Measurements from ENCODE around the gene CCDC182. TPM values are rescaled to one million over a fixed set of nuclear protein-coding genes. Genes with fewer than 3 reads are reported as not detected.
A peak's percentile ranks its signal among the peaks of the same experiment; 100 is the strongest.

The CCDC182 gene
- total and polyA plus RNA-seq, 8 donors: not detected

DNA sequence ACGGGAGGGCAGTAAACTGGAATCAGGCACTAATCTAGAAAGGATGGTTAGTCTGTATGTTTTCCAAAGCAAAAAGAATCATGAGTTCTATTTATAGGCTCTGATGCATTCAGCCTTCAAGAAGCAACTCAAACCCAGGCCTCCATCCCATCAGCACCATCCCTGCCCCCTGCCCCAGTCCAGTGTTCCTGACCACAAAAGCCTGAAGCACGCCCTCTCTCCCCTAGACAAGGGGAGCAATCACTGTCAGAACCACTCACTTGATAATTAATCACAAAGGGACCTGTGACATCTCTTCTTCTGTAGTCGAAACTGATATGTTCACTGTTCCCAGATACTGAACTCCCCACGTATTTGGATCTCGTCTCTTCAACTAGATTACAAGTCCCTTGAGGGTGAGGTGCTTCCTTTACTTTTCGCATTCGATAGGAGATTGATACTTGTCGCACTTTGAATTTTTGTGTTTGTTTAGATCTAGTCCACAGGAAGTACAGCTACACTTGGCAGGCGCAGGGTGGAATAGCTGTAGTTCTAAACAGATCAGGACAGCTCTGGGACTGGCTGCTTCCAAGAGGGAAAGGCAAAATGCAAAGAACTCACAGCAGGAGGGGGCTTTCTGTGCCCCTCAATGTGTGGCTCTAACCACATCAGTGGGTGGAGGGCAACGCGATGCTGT, 36.4 kb upstream of the CCDC182 start:
- no peak for TF ChIP-seq POLR2AphosphoS5 (IDR thresholded peaks at IDR 0.05)
- no peak for TF ChIP-seq POLR2A (IDR thresholded peaks at IDR 0.05)
- TF ChIP-seq, protein P1, sequence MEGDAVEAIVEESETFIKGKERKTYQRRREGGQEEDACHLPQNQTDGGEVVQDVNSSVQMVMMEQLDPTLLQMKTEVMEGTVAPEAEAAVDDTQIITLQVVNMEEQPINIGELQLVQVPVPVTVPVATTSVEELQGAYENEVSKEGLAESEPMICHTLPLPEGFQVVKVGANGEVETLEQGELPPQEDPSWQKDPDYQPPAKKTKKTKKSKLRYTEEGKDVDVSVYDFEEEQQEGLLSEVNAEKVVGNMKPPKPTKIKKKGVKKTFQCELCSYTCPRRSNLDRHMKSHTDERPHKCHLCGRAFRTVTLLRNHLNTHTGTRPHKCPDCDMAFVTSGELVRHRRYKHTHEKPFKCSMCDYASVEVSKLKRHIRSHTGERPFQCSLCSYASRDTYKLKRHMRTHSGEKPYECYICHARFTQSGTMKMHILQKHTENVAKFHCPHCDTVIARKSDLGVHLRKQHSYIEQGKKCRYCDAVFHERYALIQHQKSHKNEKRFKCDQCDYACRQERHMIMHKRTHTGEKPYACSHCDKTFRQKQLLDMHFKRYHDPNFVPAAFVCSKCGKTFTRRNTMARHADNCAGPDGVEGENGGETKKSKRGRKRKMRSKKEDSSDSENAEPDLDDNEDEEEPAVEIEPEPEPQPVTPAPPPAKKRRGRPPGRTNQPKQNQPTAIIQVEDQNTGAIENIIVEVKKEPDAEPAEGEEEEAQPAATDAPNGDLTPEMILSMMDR (IDR thresholded peaks at IDR 0.05): no peak
- no peak for TF ChIP-seq EP300 (IDR thresholded peaks at IDR 0.05)
- Histone ChIP-seq H3K9me3 (no peaks in the 10 kb centered on the region), H3K27ac (no peak overlapping the region), H3K27me3 (peaks cover 0 to 16% (median 6%) of the 10 kb centered on the region in 3 donors), H3K36me3 (no peaks in the 10 kb centered on the region), H3K4me3 (no peak overlapping the region), H3K4me1 (peaks cover 13 to 22% (median 19%) of the 10 kb centered on the region in 4 donors)
- DNase-seq: no peak
- WGBS, 5 donors: 57 to 66% (median 63%) methylated on average over 9 to 11 of the region's 11 CpGs
- intact Hi-C loops (cut with DNase I; ENCODE audit: low total_unique reads): no loop called here

DNA sequence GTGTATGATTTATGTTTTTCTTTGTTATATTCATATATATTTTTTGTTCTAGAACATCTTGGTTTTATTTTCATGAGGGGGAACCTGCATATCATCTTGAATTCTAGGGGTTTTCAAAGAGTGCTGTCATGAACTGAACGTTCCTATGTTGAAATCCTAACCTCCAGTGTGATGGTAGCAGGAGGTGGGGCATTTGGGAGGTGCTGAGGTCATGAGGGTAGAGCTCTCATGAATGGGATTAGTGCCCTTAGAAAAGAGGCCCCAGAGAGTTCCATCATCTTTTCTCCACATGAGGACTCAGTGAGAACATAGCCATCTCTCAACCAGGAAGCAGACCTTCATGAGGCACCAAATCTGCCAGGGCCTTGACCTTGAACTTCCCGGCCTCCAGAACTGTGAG, 34.6 kb upstream of the CCDC182 start:
- TF ChIP-seq POLR2A (IDR thresholded peaks at IDR 0.05) (no peak), POLR2AphosphoS5 (IDR thresholded peaks at IDR 0.05) (no peak), EP300 (IDR thresholded peaks at IDR 0.05) (no peak)
- TF ChIP-seq, protein P1 (IDR thresholded peaks at IDR 0.05): no peak
- peaks cover 0 to 16% (median 6%) of the 10 kb centered on the region in 3 donors for H3K27me3 ChIP-seq
- H3K9me3 ChIP-seq: no peaks in the 10 kb centered on the region
- WGBS, 5 donors: 58 to 68% (median 65%) methylated on average over 2 of the region's 2 CpGs
- H3K36me3 ChIP-seq: no peaks in the 10 kb centered on the region
- peaks cover 13 to 22% (median 19%) of the 10 kb centered on the region in 4 donors for H3K4me1 ChIP-seq
- no peak for DNase-seq
- H3K27ac ChIP-seq: no peak overlapping the region
- intact Hi-C loops (cut with DNase I; ENCODE audit: low total_unique reads): no loop called here
- H3K4me3 ChIP-seq: no peak overlapping the region

DNA sequence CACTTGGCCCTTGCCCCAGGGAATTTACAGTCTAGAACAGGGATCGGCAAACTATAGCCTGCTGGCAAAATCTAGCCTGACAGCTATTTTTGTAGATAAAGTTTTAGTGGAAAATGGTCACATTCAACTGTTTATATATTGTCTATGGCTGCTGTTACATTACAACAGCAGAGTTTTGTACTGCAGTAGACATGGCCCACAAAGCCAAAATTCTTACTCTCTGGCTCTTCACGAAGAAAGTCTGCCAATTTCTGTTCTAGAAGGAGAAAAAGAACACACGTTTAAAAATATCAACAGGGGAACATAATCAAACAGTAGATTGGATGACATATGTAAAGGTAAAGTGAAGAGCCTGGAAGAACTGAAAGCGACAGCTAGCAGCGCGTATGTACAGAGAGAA, 33.2 kb upstream of the CCDC182 start:
- no peaks in the 10 kb centered on the region for H3K36me3 ChIP-seq
- peak in 1 of 2 donors; percentile 35 for DNase-seq
- no peaks in the 10 kb centered on the region for H3K9me3 ChIP-seq
- H3K27ac ChIP-seq: no peak overlapping the region
- WGBS, 5 donors: 65 to 82% (median 76%) methylated on average over 6 of the region's 6 CpGs
- peaks cover 10 to 19% (median 16%) of the 10 kb centered on the region in 4 donors for H3K4me1 ChIP-seq
- H3K27me3 ChIP-seq: peaks cover 0 to 14% (median 5%) of the 10 kb centered on the region in 3 donors
- H3K4me3 ChIP-seq: no peak overlapping the region
- TF ChIP-seq EP300 (IDR thresholded peaks at IDR 0.05): no peak
- intact Hi-C loops (cut with DNase I; ENCODE audit: low total_unique reads): no loop called here

DNA sequence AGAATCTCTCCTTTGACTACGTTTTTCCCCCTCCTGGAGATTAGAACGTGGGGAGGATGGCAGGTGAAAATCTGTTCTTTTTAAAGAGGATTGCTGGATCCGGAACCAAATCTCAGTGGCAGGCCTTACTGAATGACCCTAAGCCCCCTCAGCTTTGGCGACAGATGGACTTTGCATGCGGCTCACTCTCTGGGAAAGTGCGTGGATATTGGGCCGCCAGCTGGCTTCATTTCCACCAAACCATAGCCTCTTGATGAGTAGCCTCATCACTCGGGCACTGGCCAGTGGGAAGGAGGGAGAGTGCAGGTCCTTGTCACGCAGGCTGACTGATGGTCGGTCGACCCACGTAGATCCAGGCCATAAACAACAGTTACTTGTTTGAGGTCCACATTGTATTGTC, 31.3 kb upstream of the CCDC182 start:
- TF ChIP-seq POLR2A (IDR thresholded peaks at IDR 0.05): no peak
- no peak for TF ChIP-seq EP300 (IDR thresholded peaks at IDR 0.05)
- Histone ChIP-seq H3K27ac (no peak overlapping the region), H3K27me3 (no peaks in the 10 kb centered on the region), H3K4me3 (no peak overlapping the region), H3K36me3 (no peaks in the 10 kb centered on the region), H3K4me1 (peaks cover 0 to under 1% (median 0%) of the 10 kb centered on the region in 4 donors), H3K9me3 (no peaks in the 10 kb centered on the region)
- WGBS, 5 donors: 90 to 96% (median 93%) methylated on average over 12 of the region's 12 CpGs
- DNase-seq: no peak
- intact Hi-C loops (cut with DNase I; ENCODE audit: low total_unique reads): no loop called here

DNA sequence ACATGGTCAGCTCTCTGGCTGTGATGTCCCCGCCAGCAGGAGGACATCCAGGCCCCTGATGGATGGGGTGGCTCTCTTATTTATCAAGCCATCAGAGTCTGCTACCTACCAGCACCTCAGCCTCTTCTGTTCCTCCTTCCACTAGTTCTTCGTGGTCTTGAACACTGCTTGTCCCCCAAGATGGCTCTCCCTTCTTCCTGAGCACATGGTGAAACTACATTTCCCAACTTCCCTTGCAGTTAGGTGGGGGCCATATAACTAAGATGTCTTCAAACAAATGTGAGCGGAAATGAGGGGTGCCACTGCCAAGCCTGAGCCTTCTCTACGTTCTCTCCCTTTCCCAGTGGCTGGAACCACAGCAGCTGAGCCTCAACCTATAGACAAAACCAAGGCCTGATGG, 29.8 kb upstream of the CCDC182 start:
- intact Hi-C loops (cut with DNase I; ENCODE audit: low total_unique reads): no loop called here
- no peak overlapping the region for H3K4me3 ChIP-seq
- 83 to 94% (median 89%) methylated on average over 4 of the region's 4 CpGs for WGBS, 5 donors

More for the DNA sequence above, 29.8 kb upstream of the CCDC182 start:
- H3K27me3 ChIP-seq: no peaks in the 10 kb centered on the region
- no peaks in the 10 kb centered on the region for H3K4me1 ChIP-seq
- TF ChIP-seq EP300 (IDR thresholded peaks at IDR 0.05): no peak
- no peak for TF ChIP-seq POLR2A (IDR thresholded peaks at IDR 0.05)
- TF ChIP-seq, protein P1 (IDR thresholded peaks at IDR 0.05): no peak
- TF ChIP-seq POLR2AphosphoS5 (IDR thresholded peaks at IDR 0.05): no peak
- no peaks in the 10 kb centered on the region for H3K36me3 ChIP-seq
- H3K27ac ChIP-seq: no peak overlapping the region
- H3K9me3 ChIP-seq: no peaks in the 10 kb centered on the region
- no peak for DNase-seq

All from stomach (tissue), 9 donors.